ENCODE results near the gene ARL5C. TPM values are rescaled to one million over a fixed set of nuclear protein-coding genes. Genes with fewer than 3 reads are reported as not detected.

ARL5C gene
- total and polyA plus RNA-seq, 8 donors = 0.31 to 1.0 (median 0.73) TPM; not detected in 3

DNA sequence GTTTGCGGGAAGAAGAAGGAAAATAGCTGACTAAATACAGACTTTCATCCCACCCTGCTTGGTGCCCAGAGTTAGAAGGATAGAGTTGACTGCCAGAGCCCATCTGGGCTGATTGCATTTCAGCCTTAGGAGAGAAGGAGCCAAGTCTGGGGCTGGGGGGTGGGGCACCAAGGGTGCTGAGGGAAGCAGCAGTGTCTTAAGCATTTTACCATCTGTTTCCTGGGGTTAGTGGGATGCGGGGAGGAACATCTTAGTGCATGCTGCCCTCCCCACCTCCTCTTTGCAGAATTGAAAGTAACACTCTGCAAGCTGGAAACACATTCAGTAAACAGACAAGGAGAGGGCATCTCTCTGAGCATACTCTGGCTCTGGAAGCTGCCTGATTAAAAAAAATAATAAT lies 1.5 kb upstream of the ARL5C start:
- intact Hi-C loops (cut with DNase I) = no loop called here
- DNase-seq (no peak), FAIRE-seq (no peak), ATAC-seq (peak in 1 of 4 donors; percentile 8)
- 22 to 31% methylated on average over 2 of the region's 2 CpGs for WGBS, 2 donors
- Histone ChIP-seq H3K4me1 (peaks cover 0 to 21% (median 13%) of the 10 kb centered on the region in 3 donors), H3K27ac (no peak overlapping the region), H3K4me3 (no peak overlapping the region), H3K27me3 (no peaks in the 10 kb centered on the region), H3K36me3 (no peaks in the 10 kb centered on the region), H3K9me3 (no peaks in the 10 kb centered on the region)
- no peak for TF ChIP-seq CTCF (IDR thresholded peaks at IDR 0.05)

DNA sequence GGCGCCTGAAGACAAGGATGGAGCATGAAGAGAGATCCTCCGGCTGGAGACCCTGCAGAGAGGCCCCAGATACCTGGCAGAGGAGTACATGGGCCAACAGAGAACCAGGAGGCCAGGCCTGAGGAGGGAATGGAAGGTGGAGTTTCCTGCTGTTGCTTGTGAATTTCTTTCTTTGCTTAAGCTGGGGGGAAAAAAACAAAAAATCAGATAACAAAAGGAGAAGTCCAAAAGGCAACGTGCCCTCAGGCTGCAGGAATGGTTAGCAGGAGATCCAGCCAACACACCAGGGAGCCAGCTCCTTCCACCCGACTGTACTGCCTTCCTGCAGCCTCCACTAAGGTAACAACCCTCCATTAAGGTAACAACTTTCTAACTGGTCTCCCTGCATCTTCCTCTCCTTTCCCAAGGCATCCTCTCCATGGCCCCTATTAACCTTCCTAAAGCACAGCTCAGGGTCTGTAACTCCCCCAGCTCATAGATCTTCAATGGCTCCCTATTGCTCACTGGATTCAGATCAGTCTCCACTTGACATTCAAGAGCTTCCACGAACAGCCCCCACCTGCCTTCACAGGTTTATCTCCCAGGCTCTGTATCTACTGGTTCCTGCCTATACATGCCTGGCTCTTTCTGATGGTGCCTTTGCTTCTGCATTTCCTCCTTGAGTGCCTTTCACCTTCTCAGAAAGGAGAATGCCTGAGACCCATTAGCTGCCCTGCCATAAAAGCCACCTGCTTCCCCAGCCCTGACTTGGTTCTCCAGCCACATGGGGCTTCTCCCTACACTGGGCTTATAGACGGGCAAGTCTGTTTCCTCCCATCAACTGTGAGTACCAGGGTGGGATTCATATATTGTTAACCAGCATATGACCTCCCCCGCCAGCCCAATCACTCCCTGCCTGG lies 725 bp upstream of the ARL5C start:
- DNase-seq = peak in 3 of 6 donors; percentile 40 to 63 (median 47)
- 32 to 42% methylated on average over 7 of the region's 7 CpGs for WGBS, 2 donors
- Histone ChIP-seq H3K9me3 (no peaks in the 10 kb centered on the region), H3K27ac (peak overlapping the region; percentile 27 to 63 (median 45)), H3K36me3 (no peaks in the 10 kb centered on the region), H3K4me1 (peaks cover 0 to 16% (median 13%) of the 10 kb centered on the region in 3 donors), H3K4me3 (peak overlapping the region in 2 of 4 donors; percentile 36 to 46), H3K27me3 (no peaks in the 10 kb centered on the region)
- no peak for FAIRE-seq
- intact Hi-C loops (cut with DNase I) = no loop called here
- ATAC-seq = peak; percentile 42 to 72 (median 58)
- no peak for TF ChIP-seq CTCF (IDR thresholded peaks at IDR 0.05)

DNA sequence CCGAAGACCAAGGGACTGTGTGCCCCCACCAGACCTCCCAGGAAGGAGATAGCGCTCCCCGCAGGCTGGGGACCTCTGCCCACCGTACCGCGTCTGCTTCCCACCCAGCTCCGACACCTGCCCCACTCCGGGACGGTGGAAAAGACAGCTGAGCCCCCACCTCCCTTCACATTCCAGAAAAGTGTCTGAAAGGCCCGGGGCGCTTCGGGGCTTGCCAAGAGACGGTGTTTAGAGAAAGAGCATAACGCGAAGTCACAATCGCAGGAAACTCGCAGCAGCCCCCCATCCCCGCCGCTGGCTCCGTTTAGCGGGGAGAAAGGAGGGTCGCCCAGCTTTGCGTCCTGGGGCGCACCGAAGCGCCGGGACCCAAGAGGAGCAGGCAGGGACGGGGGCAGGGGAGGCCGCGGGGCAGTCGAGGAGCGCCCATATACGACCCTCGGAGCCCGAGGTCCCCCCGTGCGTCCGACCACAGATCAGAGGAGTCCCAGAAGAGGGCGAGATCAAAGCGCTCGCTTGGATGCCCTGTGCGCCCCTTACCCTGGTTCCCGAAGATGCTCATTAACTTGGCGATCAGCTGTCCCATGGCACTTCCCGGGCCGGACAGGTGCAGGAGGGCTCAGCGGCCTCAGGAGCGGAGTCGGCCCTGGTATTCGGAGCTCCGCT lies 652 bp downstream of the ARL5C start:
- no peak for DNase-seq
- peak overlapping the region; percentile 27 to 63 (median 45) for H3K27ac ChIP-seq
- no peak for TF ChIP-seq CTCF (IDR thresholded peaks at IDR 0.05)
- H3K9me3 ChIP-seq = no peaks in the 10 kb centered on the region
- peak; percentile 10 to 18 (median 14) for ATAC-seq
- intact Hi-C loops (cut with DNase I) = no loop called here
- H3K36me3 ChIP-seq = no peaks in the 10 kb centered on the region
- peak overlapping the region; percentile 14 to 46 (median 30) for H3K4me3 ChIP-seq
- FAIRE-seq = no peak
- no peaks in the 10 kb centered on the region for H3K27me3 ChIP-seq
- peaks cover 0 to 13% (median 13%) of the 10 kb centered on the region in 3 donors for H3K4me1 ChIP-seq
- WGBS, 2 donors = 13 to 14% methylated on average over 49 to 51 of the region's 51 CpGs

DNA sequence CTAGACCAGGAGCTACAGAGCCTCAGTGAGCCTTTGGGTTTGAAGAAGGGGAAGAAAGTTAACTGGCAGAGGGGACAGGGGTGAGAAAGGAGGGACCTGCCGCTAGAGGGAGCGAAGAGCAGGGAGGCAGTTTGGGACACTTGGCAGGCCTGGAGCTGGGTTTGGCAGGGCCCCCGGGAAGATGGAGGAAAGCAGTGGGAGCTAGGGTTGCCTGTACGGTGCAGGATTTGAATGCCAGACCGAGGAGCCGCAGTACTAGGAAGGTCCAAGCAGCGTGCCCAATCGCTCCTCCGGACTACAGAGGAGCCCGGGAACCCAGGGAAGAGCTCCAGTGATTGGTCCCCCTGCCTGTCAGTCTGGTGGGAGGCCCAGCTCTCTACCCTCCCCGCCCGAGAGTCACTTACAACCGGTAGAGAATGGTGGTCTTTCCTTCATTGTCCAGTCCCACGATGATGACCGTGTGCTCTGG lies 1.3 kb downstream of the ARL5C start:
- DNase-seq = peak; percentile 86 to 93 (median 88)
- TF ChIP-seq CTCF (IDR thresholded peaks at IDR 0.05) = peak; percentile 63 to 68 (median 67)
- peak; percentile 79 to 87 (median 86) for ATAC-seq

More for the DNA sequence above, 1.3 kb downstream of the ARL5C start:
- peak overlapping the region in 2 of 4 donors; percentile 45 to 63 for H3K27ac ChIP-seq
- intact Hi-C loops (cut with DNase I) = no loop called here
- H3K4me3 ChIP-seq = peak overlapping the region; percentile 14 to 46 (median 30)
- H3K4me1 ChIP-seq = peaks cover 0 to 13% (median 13%) of the 10 kb centered on the region in 3 donors
- H3K36me3 ChIP-seq = no peaks in the 10 kb centered on the region
- no peaks in the 10 kb centered on the region for H3K27me3 ChIP-seq
- FAIRE-seq = no peak
- no peaks in the 10 kb centered on the region for H3K9me3 ChIP-seq
- 0 to 1% methylated on average over 15 of the region's 15 CpGs for WGBS, 2 donors
